22Rv1 (cell line): Measurements from ENCODE around the gene SYNPO2.

ENCODE experiments used
- CTCF ChIP-seq: fragments of 450-650 bp; IDR thresholded peaks from 2 replicates; pipeline ENCODE4 v1.5.1; 2017; ENCODE audit warnings: mild to moderate bottlenecking
- ZFX ChIP-seq: fragments of 450-650 bp; IDR thresholded peaks from 2 replicates; pipeline ENCODE4 v1.6.1; 2017; ENCODE audit warnings: antibody characterized with exemption, borderline replicate concordance

DNA sequence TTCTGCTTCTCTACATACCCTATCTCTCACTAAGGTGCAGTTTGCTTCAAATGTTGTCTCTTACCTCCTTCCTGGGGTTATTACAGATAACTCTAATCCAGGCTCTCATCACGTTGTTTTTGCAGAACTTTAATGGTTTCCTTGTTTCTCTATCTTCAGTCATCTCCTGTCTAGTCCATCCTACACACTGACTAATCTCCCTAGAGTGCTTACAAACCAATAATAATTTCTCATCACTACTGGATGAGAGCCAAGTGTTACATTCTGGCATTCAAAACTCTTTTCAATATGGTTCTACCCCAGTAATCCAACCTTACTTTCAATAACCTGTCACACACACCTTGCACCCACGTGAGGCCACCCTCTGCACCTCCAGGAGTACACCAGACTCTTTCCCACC, 86.1 kb downstream of the SYNPO2 start:
- TF ChIP-seq CTCF (no peak), ZFX (no peak)
